COLO829 (cell line): Measurements from ENCODE around the gene MPI.

Experiments
- DNase-seq: peaks from one replicate; pipeline ENCODE4 v3.0.0; 2012; ENCODE audit warnings: low spot score

MPI gene, protein sequence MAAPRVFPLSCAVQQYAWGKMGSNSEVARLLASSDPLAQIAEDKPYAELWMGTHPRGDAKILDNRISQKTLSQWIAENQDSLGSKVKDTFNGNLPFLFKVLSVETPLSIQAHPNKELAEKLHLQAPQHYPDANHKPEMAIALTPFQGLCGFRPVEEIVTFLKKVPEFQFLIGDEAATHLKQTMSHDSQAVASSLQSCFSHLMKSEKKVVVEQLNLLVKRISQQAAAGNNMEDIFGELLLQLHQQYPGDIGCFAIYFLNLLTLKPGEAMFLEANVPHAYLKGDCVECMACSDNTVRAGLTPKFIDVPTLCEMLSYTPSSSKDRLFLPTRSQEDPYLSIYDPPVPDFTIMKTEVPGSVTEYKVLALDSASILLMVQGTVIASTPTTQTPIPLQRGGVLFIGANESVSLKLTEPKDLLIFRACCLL

GRCh38 chr15:74889883-74890664, at the start of gene MPI:
Gene MPI, plus strand, starts transcription at chr15:74890042. Its CDS starts 32 bp downstream, at chr15:74890074.
- DNase-seq, result peak; percentile 79

DNA sequence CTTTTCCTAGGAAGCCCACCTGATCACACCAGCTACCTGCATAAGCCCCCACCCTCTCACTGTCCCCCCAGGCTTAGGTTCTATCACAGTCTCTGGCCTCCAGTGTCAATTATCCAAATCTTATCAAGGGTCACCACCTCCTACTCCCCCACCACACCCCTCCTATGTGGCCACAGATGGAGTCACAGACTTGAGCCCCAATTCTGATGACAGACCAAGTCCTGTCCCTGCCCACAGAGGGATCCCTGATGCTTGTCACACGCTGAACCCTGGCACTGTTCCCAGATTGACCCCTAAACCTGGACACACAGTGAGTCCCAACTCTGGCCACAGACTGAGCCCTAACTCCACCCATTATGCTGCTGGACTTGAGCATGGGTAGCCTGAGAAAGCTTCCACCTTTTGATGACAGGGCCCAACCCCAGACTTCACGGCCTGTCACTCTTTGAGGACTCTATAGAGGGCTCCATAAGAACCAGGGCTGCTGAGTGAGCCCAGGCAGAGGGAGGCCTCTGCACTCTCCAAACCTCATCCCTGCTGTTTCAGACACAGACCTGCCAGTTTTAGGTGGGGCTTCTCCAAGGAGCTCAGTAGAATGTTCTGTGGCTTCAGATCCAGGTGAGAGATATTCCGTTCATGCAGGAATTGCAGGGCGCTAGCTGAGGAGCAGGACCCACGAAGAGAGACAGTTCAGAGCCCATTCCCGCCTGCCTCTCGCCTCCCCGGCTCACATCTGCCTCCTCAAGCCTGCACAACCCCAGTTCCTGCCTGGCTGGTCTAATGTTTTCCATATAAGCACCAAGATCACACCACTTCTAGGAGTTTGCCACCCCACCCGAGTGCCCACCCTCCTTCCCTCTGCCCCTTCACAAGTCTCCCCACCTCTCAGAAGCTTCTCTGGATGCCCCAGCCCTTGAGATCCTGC, 48.7 kb upstream of the MPI start:
- DNase-seq, result no peak

DNA sequence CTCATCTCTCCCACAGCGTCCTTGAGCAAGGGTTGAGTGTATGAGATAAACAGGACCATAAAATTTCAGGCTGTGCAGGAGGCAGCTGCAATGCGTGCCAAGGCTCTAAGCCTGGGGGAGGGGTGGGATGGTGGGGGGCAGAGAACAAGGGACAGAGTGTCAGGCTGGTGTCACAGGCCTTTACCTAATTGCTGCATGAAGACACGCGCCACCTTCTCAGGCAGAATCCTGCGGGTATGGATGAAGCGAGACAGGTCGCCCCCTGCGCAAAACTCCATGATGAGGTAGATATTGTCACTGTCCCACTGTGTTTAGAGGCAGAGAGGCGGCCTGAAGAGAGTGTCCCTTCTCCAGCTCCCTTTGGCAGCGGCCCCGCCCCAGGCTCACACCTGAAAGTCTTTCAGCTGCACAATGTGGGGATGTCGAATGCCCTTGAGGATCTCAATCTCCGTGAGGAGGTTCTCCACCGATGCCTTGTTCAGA, 47.9 kb upstream of the MPI start:
- no peak for DNase-seq

DNA sequence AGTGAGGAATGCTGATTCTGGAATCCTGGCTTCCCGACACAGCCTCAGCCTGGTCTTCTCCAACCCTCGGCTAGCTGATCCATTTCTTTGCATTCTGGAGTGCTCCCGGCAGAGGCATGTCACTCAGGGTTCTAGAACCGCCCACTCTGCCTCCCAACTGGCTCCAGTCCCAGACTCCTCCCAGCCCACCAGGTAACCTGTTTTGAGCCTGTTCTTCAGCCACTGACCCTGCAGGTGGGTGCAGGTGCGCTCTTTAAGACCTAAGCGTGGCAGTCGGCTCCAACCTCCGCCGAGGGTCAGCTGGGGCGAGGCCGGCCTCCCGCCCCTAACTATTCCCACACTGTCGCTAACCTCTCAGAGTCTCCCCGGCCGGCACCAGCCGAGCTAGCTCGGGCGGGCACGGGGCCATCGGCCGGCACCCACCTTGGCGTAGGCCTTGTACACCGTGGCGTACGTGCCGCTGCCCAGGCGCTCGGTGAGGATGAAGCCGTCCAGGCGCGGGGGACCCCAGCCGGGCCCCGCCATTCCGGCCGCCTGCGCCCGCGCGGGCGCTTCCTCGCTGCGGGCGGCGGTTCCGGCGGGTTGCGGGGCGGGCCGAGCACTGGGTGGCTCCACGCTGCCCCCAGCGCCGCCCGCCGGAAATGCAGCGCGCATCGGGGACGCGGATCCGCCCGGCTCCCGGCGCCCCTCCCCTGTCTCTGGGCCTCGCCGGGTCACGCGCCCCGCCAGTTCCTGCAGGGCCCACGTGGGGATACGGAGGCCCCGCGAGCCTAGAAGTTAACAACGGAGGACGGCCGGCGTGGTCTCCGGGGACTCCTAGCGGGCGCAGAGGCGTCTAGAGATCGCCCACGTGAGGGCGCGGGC, 47.0 kb upstream of the MPI start, which contains the start of gene ULK3:
TSS of gene ULK3 (minus strand) at position 576 of the 864 bp plus-strand sequence. CDS start at position 525, 51 bp downstream.
- peak; percentile 88 for DNase-seq

- DNase-seq, result no peak
These were observed 46.4 kb upstream of the MPI start for GRCh38 chr15:74843445-74843828.

GRCh38 chr15:74843891-74844299, 45.9 kb upstream of the MPI start:
- DNase-seq, result no peak

DNA sequence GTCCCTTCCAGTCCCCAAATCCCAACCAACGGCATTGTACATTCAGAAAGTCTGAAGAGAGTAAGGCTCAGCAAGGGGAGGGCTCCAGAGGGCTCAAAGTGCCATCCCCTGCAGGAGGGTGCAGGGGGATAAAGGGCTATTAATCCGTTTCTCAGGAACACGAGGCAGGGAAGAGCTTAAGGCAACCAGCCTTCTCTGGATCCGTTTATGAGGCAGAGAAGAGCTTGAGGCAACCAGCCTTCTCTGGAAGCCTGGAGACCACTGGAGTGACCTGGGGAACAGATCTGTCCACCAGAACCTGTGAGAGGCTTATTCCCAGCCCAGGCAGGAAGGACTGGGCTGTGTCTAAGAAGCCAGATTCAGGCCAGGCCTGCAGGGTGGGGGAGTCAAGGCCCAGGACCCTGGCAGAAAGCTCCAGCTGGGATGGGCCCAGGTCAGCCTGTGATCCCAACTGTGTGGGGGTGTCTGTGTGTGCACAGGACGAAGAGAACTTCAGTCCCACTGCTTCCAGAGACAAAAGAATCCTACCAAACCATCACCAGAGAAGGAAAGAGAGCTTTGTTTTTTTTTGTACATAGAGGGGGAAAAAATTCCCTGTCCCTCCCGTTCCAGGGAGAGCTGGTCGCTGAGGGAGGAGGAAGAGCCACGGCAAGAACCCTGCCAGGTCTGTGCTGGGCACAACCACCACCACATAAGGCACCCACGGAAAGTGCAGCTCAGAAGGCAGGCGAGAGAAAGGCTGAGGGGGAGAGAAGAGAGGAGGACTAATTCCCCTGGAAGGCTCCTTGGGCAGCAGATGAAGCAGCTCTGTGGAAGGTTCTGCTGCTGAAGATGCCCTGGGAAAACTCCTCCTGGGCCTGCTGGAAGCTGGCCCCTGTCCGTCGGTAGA, 45.3 kb upstream of the MPI start:
- DNase-seq, result no peak

DNA sequence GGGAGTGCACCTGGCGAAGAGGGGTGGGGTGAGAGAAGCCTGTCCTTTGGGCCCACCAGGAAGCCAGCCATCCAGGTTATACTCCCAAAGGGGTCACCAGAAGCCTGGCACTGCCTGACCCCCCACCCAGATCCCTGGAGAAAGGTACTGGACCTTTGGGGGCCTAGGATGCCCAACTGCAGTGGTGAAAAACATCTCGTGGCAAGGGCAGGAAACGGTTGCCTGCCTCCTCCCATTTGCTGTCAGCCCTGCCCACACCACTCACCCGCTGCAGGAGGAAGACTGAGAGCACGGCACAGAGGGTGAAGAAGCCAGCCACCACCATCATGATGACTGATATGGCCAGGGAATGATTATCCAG, 44.7 kb upstream of the MPI start:
- no peak for DNase-seq

GRCh38 chr15:74845581-74845980, 44.3 kb upstream of the MPI start:
- no peak for DNase-seq

DNA sequence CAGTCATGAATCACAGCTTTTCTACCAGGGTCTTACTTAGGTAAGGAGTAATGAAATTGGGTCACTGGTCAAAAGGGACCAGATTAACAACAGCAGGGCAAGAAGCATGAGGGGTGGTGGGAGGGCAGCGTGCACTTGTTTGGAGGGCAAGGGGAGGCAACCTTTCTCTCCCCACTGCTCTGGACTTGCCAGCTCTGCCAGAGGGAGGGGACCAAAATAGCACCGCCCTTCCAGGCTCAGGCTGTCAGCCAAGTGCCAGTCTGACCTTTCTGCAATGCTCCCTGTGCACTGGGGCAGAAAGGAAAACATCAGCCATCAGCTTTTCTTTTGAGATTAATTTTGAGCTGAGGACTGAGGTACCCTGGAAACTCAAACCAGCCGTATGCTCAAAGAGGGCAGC, 42.4 kb upstream of the MPI start:
- no peak for DNase-seq

GRCh38 chr15:74850393-74850792, 39.4 kb upstream of the MPI start:
- no peak for DNase-seq

DNA sequence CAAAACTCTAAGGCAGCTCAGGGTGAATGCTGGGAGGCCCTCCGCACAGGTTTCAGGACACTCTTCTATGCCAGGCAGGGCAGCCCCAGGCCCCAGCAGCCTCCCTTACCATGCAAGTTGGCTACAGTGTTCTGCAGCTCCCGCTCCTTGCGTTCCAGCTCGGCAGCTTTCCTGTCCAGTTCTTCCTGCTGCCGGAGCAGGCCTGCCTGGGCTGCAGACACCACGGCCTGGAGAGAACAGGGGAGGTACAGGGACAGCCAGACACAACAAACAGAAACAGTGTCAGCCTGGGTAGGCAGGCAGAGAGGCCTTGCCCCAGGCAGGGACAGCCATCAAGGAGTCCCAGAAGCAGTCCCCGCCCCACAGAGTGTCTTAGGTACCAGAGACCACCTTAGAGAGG, 37.9 kb upstream of the MPI start:
- no peak for DNase-seq

GRCh38 chr15:74854453-74855022, 35.3 kb upstream of the MPI start:
- no peak for DNase-seq

GRCh38 chr15:74855857-74856256, 34.0 kb upstream of the MPI start:
- DNase-seq, result no peak

GRCh38 chr15:74856537-74856936, 33.3 kb upstream of the MPI start:
- DNase-seq, result no peak

DNA sequence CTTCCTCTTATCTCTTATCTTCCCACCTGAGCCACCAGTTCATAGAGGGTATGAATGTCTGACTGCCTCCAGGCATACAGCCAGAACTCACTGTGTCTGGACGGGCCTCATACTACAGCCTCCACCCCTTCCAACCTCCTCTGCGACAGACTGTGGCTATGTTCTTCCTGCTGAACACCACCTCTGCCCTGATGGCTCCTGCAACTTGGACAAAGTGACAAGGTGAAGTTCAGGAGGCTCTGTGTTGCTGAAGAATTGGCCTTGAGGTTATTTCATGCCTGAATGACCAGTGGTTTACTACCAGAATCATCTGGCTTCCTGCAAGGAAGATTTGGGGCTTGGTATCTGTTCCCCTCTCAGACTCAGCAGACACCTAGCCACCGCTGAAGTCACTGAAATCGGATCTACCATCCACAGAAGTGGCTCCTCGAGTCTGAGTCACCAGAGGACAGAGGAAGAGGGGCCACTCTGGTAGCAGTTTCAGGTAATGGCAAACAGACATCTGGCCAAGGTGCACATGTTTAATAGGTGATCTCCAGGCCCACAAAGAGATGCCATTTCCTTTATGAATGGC, 32.7 kb upstream of the MPI start:
- no peak for DNase-seq

DNA sequence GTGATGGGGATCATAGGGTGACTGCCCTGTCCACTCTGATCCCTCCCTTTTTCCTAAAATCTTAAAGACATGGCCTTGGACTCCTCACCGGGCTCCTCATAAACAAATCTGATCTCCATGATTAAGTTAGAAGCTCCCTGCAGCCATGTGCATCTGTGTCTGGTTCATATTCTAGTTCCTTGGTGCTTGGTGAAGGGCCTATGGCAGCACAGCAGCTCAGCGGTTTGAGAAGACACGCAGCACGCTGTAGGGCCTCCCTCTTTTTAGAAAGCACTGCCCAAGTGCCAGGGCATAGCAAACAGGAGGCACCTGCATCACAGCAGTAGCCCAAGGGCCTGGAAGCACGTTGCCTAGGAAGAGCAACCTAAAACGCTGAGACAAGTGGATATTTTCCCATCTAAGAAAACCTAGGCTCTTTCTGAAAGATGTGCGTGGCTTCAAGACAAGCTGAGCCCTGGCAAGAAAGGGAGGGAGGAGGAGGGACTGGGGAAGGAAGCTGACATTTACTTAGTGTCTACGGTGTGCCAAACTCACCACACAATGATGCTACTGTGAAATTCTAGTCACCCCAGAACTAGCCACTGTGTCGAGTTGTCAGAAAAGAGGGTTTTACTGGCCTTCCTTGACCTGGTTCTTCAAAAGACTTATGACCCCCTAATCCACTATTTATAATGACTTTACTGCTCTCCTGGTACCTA, 32.0 kb upstream of the MPI start:
- no peak for DNase-seq

- DNase-seq, result no peak
These were observed 31.5 kb upstream of the MPI start for GRCh38 chr15:74858369-74858740.
